DND-41 (cell line): ENCODE results near the gene XXYLT1.

Experiments
- EZH2 ChIP-seq: IDR thresholded peaks from 3 replicates; pipeline ENCODE4 v1.6.1; 2012; ENCODE audit warnings: borderline replicate concordance, low read depth, mild to moderate bottlenecking, moderate library complexity, low read length, inconsistent platforms; ENCODE audit not compliant: severe bottlenecking
- TF ChIP-seq, protein P1 (sequence below): IDR thresholded peaks from 2 replicates; pipeline ENCODE4 v1.5.1; 2012; ENCODE audit warnings: borderline replicate concordance, low read length, moderate library complexity, mild to moderate bottlenecking; ENCODE audit not compliant: poor library complexity, severe bottlenecking; ENCODE audit errors: extremely low read depth

DNA sequence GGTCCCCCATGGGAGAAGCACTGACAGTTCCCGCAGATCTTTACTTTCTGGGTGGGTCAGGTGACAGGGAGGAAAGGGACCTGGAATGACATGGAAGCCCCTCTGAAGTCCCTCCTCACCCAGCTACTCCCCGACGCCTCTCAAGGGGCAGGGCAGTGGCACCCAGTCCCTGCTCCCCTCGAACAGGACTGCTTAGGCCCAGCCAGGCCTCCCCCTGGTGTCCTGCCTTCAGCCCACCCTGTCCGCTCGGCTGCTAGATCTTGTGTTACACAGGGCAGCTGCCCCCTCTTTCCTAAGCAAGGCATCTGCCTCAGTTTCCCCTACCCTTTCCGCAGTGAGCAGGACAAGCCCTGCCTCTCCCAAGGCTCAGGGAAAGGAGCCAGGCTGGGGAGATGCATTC lies 226.5 kb downstream of the XXYLT1 start:
- TF ChIP-seq, protein P1, sequence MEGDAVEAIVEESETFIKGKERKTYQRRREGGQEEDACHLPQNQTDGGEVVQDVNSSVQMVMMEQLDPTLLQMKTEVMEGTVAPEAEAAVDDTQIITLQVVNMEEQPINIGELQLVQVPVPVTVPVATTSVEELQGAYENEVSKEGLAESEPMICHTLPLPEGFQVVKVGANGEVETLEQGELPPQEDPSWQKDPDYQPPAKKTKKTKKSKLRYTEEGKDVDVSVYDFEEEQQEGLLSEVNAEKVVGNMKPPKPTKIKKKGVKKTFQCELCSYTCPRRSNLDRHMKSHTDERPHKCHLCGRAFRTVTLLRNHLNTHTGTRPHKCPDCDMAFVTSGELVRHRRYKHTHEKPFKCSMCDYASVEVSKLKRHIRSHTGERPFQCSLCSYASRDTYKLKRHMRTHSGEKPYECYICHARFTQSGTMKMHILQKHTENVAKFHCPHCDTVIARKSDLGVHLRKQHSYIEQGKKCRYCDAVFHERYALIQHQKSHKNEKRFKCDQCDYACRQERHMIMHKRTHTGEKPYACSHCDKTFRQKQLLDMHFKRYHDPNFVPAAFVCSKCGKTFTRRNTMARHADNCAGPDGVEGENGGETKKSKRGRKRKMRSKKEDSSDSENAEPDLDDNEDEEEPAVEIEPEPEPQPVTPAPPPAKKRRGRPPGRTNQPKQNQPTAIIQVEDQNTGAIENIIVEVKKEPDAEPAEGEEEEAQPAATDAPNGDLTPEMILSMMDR = no peak
- no peak for TF ChIP-seq EZH2
